GM20431 (cell line): ENCODE results near the gene STK4.
"Not testable (repeated sequence)": the region's sequence is repeated elsewhere in the genome, so short reads cannot be mapped to it uniquely, and the experiment has no call there.

ENCODE experiments used
- in situ Hi-C: fragments of 300-500 bp; cut with MseI, MboI; formaldehyde crosslinking; loops from one replicate; pipeline ENCODE4 v1.15.0; 2020; ENCODE audit warnings: low sequenced_read_pairs; ENCODE audit not compliant: unreplicated experiment

Gene STK4

GRCh38 chr20:44979090-44979621 is 12.8 kb downstream of the STK4 start:
- in situ Hi-C loops: no loop called here

GRCh38 chr20:44981736-44982406 is 15.6 kb downstream of the STK4 start:
- in situ Hi-C loops: no loop called here

GRCh38 chr20:44983093-44983674 is 16.9 kb downstream of the STK4 start:
- in situ Hi-C loops: no loop called here

GRCh38 chr20:44988631-44989171 is 22.4 kb downstream of the STK4 start:
- in situ Hi-C loops: no loop called here

GRCh38 chr20:44990425-44990824 is 24.1 kb downstream of the STK4 start:
- in situ Hi-C loops: no loop called here

- in situ Hi-C loops: no loop called here
These were observed 24.6 kb downstream of the STK4 start for GRCh38 chr20:44990957-44991356.

GRCh38 chr20:44993343-44993742 is 27.0 kb downstream of the STK4 start:
- in situ Hi-C loops: no loop called here

GRCh38 chr20:44997171-44997570 is 30.9 kb downstream of the STK4 start:
- in situ Hi-C loops: no loop called here

- in situ Hi-C loops: no loop called here
These were observed 31.4 kb downstream of the STK4 start for GRCh38 chr20:44997668-44998067.

- in situ Hi-C loops: no loop called here
These were observed 42.3 kb downstream of the STK4 start for GRCh38 chr20:45008521-45009049.

GRCh38 chr20:45010399-45010828 is 44.1 kb downstream of the STK4 start:
- in situ Hi-C loops: no loop called here

GRCh38 chr20:45011108-45011526 is 44.8 kb downstream of the STK4 start:
- in situ Hi-C loops: no loop called here

GRCh38 chr20:45012682-45013302 is 46.5 kb downstream of the STK4 start:
- in situ Hi-C loops: no loop called here

- in situ Hi-C loops: not testable (repeated sequence)
These were observed 47.8 kb downstream of the STK4 start for GRCh38 chr20:45014131-45014530.

- in situ Hi-C loops: no loop called here
These were observed 48.5 kb downstream of the STK4 start for GRCh38 chr20:45014671-45015415.

- in situ Hi-C loops: no loop called here
These were observed 49.9 kb downstream of the STK4 start for GRCh38 chr20:45016089-45016671.

- in situ Hi-C loops: no loop called here
These were observed 51.0 kb downstream of the STK4 start for GRCh38 chr20:45017281-45017680.

GRCh38 chr20:45017857-45018256 is 51.5 kb downstream of the STK4 start:
- in situ Hi-C loops: no loop called here

GRCh38 chr20:45019027-45019761 is 52.9 kb downstream of the STK4 start:
- in situ Hi-C loops: no loop called here
